Measurements from ENCODE around the gene TRPC6.

GRCh38 chr11:101523634-101524260, 60.1 kb downstream of the TRPC6 start:
- TF ChIP-seq, protein P1, sequence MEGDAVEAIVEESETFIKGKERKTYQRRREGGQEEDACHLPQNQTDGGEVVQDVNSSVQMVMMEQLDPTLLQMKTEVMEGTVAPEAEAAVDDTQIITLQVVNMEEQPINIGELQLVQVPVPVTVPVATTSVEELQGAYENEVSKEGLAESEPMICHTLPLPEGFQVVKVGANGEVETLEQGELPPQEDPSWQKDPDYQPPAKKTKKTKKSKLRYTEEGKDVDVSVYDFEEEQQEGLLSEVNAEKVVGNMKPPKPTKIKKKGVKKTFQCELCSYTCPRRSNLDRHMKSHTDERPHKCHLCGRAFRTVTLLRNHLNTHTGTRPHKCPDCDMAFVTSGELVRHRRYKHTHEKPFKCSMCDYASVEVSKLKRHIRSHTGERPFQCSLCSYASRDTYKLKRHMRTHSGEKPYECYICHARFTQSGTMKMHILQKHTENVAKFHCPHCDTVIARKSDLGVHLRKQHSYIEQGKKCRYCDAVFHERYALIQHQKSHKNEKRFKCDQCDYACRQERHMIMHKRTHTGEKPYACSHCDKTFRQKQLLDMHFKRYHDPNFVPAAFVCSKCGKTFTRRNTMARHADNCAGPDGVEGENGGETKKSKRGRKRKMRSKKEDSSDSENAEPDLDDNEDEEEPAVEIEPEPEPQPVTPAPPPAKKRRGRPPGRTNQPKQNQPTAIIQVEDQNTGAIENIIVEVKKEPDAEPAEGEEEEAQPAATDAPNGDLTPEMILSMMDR (IDR thresholded peaks at IDR 0.05; ENCODE audit: insufficient read depth, low read length), result no peak
- TF ChIP-seq POLR2AphosphoS5 (IDR thresholded peaks at IDR 0.05; ENCODE audit: low read depth) (no peak), SPI1 (IDR thresholded peaks at IDR 0.05; ENCODE audit: borderline replicate concordance, low read depth) (no peak)
- TF ChIP-seq, protein P2, sequence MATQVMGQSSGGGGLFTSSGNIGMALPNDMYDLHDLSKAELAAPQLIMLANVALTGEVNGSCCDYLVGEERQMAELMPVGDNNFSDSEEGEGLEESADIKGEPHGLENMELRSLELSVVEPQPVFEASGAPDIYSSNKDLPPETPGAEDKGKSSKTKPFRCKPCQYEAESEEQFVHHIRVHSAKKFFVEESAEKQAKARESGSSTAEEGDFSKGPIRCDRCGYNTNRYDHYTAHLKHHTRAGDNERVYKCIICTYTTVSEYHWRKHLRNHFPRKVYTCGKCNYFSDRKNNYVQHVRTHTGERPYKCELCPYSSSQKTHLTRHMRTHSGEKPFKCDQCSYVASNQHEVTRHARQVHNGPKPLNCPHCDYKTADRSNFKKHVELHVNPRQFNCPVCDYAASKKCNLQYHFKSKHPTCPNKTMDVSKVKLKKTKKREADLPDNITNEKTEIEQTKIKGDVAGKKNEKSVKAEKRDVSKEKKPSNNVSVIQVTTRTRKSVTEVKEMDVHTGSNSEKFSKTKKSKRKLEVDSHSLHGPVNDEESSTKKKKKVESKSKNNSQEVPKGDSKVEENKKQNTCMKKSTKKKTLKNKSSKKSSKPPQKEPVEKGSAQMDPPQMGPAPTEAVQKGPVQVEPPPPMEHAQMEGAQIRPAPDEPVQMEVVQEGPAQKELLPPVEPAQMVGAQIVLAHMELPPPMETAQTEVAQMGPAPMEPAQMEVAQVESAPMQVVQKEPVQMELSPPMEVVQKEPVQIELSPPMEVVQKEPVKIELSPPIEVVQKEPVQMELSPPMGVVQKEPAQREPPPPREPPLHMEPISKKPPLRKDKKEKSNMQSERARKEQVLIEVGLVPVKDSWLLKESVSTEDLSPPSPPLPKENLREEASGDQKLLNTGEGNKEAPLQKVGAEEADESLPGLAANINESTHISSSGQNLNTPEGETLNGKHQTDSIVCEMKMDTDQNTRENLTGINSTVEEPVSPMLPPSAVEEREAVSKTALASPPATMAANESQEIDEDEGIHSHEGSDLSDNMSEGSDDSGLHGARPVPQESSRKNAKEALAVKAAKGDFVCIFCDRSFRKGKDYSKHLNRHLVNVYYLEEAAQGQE (IDR thresholded peaks at IDR 0.05; ENCODE audit: insufficient replicate concordance, low read depth), result no peak

Measured in HL-60 (cell line).